ENCODE measurements around the gene NELFE. TPM values are rescaled to one million over a fixed set of nuclear protein-coding genes. Genes with fewer than 3 reads are reported as not detected.
"Not testable (repeated sequence)": the region's sequence is repeated elsewhere in the genome, so short reads cannot be mapped to it uniquely, and the experiment has no call there.

Gene NELFE
- total RNA-seq, 4 donors from 2014 or later, result 64.1 to 89.7 (median 70.4) TPM

DNA sequence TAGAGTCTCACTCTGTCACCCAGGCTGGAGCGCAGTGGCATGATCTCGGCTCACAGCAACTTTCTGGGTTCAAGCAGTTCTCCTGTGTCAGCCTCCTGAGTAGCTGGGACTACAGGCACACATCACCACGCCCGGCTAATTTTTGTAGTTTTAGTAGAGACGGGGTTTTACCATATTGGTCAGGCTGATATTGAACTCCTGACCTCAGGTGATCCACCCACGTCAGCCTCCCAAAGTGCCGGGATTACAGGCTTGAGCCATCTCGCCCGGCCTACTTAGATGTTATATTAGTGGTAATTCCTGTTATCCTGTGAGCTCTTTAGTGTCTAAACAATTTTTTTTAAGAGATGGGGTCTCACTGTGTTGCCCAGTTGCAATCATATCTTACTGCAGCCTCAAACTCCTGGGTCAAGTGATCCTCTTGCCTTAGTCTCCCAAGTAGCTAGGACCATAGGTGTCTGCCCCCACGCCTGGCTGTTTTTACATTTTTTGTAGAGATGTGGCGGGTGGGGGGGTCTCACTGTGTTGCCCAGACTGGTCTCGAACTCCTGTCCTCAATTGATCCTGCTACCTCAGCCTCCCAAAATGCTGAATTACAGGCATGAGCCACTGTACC lies 19.2 kb upstream of the NELFE start:
- no peak overlapping the region for H3K27ac ChIP-seq
- 92 to 96% methylated on average over 10 to 12 of the region's 12 CpGs for WGBS, 2 donors (ENCODE audit: low coverage in 1 of 2)

DNA sequence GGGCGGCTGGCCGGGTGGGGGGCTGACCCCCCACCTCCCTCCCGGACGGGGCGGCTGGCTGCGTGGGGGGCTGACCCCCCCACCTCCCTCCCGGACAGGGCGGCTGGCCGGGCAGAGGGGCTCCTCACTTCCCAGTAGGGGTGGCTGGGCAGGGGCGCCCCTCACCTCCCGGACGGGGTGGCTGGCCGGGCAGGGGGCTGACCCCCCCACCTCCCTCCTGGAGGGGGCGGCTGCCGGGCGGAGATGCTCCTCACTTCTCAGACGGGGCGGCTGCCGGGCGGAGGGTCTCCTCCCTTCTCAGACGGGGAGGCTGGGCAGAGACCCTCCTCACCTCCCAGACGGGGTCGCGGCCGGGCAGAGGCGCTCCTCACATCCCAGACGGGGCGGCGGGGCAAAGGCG lies 17.3 kb upstream of the NELFE start:
- H3K27ac ChIP-seq, result not testable (repeated sequence)

More for the DNA sequence above, 19.2 kb upstream of the NELFE start:
- Histone ChIP-seq H3K4me3 (no peak overlapping the region), H3K27me3 (no peaks in the 10 kb centered on the region), H3K36me3 (peaks cover 0 to 25% of the 10 kb centered on the region in 2 donors), H3K4me1 (peaks cover 0 to 39% (median 8%) of the 10 kb centered on the region in 3 donors), H3K9me3 (no peaks in the 10 kb centered on the region)
- no peak for TF ChIP-seq EP300 (IDR thresholded peaks at IDR 0.05)
- TF ChIP-seq POLR2AphosphoS5 (IDR thresholded peaks at IDR 0.05), result no peak
- TF ChIP-seq, protein P1, sequence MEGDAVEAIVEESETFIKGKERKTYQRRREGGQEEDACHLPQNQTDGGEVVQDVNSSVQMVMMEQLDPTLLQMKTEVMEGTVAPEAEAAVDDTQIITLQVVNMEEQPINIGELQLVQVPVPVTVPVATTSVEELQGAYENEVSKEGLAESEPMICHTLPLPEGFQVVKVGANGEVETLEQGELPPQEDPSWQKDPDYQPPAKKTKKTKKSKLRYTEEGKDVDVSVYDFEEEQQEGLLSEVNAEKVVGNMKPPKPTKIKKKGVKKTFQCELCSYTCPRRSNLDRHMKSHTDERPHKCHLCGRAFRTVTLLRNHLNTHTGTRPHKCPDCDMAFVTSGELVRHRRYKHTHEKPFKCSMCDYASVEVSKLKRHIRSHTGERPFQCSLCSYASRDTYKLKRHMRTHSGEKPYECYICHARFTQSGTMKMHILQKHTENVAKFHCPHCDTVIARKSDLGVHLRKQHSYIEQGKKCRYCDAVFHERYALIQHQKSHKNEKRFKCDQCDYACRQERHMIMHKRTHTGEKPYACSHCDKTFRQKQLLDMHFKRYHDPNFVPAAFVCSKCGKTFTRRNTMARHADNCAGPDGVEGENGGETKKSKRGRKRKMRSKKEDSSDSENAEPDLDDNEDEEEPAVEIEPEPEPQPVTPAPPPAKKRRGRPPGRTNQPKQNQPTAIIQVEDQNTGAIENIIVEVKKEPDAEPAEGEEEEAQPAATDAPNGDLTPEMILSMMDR (IDR thresholded peaks at IDR 0.05), result no peak
- TF ChIP-seq POLR2A (IDR thresholded peaks at IDR 0.05), result no peak
- no peak for ATAC-seq

DNA sequence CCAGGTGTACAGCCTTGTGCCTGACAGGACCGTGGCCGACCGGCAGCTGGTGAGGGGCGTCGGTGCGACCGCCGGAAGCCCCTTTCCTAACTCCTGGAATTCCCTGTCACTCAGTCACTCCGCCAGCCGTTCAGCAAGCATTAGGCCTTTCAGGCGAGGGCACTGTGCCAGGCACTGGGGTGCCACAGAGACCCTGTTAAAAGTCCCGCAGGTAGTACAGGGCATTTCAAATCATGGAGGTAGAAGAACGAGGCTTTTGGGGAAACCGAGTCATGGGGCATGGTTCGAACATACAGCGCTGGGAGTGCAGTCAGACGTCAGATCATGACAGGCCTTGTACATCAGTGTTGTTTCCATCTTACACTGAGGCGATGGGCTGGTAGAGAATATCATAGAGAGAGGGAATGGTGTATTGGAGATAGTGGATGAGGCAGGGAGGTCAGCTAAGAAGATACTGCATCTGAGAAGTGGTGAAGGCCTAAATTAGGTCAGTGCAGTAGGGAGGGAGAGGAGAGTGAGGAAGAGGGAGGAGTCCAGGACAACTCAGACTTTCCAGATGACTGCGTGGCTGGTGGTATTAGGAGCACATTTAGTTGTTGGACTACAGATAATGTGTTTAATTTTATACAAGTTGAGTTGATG lies 14.1 kb upstream of the NELFE start:
- H3K27ac ChIP-seq, result peak overlapping the region; percentile 88 to 99 (median 96)
- TF ChIP-seq, protein P1 (IDR thresholded peaks at IDR 0.05), result no peak
- TF ChIP-seq EP300 (IDR thresholded peaks at IDR 0.05) (no peak), POLR2A (IDR thresholded peaks at IDR 0.05) (no peak), POLR2AphosphoS5 (IDR thresholded peaks at IDR 0.05) (no peak)
- no peaks in the 10 kb centered on the region for H3K27me3 ChIP-seq
- 8 to 11% methylated on average over 7 to 8 of the region's 19 CpGs for WGBS, 2 donors (ENCODE audit: low coverage in 1 of 2)
- peak overlapping the region; percentile 67 to 71 for H3K4me3 ChIP-seq
- no peak for ATAC-seq
- H3K4me1 ChIP-seq, result peaks cover 0 to 53% (median 20%) of the 10 kb centered on the region in 3 donors
- H3K9me3 ChIP-seq, result no peaks in the 10 kb centered on the region
- H3K36me3 ChIP-seq, result peaks cover 0 to 39% of the 10 kb centered on the region in 2 donors

More for the DNA sequence above, 17.3 kb upstream of the NELFE start:
- H3K9me3 ChIP-seq, H3K27me3 ChIP-seq, H3K4me3 ChIP-seq, ATAC-seq: not testable (repeated sequence)
- Histone ChIP-seq H3K4me1 (peaks cover 0 to 51% (median 13%) of the 10 kb centered on the region in 3 donors), H3K36me3 (peaks cover 0 to 25% of the 10 kb centered on the region in 2 donors)
- WGBS, 2 donors (ENCODE audit: low coverage in 1 of 2), result no CpG with 5 or more reads among the region's 30 CpGs

DNA sequence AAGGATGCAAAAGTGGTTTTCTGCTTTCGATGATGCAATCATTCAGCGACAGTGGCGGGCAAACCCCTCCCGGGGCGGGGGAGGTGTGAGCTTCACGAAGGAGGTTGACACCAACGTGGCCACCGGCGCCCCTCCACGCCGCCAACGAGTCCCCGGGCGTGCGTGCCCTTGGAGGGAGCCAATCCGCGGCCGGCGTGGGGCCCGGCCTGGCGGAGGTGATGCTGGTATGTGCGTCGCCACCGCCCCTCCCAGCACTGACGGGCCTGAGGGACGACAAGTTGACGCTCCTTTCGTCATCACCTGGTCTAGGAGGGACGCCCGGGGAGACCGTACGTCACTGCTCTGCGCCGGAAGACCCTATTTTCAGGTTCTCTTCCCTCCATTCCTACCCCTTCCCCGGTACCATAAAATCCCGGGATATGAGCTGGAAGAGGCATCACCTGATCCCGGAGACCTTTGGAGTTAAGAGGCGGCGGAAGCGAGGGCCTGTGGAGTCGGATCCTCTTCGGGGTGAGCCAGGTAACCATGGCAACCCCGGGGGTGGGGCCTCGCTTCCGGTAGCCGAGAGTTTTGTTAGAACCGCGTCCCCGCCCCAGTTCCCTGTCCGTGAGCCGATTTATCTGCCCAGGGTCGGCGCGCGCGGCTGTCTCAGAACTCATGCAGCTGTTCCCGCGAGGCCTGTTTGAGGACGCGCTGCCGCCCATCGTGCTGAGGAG lies 13.4 kb upstream of the NELFE start, which contains the start of gene DXO:
DXO (minus strand) TSS at position 146 of the 716 bp plus-strand sequence. CDS start 463 bp downstream, outside the sequence.
- H3K36me3 ChIP-seq, result peaks cover 0 to 45% of the 10 kb centered on the region in 2 donors
- H3K9me3 ChIP-seq, result no peaks in the 10 kb centered on the region
- peak; percentile 96 for ATAC-seq
- 0% methylated on average over 6 to 14 of the region's 62 CpGs for WGBS, 2 donors (ENCODE audit: low coverage in 1 of 2)
- peaks cover 0 to 49% (median 20%) of the 10 kb centered on the region in 3 donors for H3K4me1 ChIP-seq
- H3K27me3 ChIP-seq, result no peaks in the 10 kb centered on the region
- TF ChIP-seq POLR2A (IDR thresholded peaks at IDR 0.05) (peak; percentile 57 to 60), POLR2AphosphoS5 (IDR thresholded peaks at IDR 0.05) (peak; percentile 84), EP300 (IDR thresholded peaks at IDR 0.05) (no peak)
- TF ChIP-seq, protein P1 (IDR thresholded peaks at IDR 0.05), result no peak
- peak within 1 kb of the TSS; percentile 88 to 99 (median 96) for H3K27ac ChIP-seq
- H3K4me3 ChIP-seq, result peak within 1 kb of the TSS; percentile 67 to 71

DNA sequence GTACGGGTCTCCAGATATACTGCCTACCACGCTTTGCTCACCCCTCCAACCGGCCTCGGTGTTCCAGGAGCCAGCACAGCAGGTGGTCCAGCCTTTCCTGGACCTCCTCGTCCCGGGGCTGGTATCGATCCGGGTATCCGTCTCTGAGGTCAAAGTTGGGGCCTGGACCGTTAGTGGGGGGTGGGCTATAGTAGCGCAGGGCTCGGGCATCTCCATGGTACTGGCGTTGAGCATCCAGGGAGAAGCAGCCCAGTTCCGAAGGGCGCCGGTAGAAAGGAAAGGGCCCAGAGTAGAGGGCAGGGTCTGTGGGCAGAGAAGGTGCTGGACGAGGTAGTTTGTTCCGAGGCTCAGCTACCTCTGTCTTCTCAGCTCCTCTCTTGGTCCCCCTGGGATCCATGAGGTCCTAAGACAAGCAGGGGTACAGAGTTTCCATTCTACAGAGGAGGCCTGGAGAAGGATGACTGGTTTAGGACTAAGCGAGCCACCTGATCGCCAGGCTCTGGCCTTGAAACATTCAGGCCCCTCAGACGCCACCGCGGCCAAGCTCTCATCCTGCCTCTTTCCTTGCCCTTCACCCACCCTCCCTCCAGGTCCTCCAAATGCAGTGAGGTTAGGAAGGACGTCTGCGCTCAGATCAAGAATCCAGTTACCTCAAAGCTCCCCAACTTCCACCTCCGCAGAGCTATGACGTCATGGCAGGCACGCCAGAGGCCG lies 12.7 kb upstream of the NELFE start:
- no peak for TF ChIP-seq POLR2AphosphoS5 (IDR thresholded peaks at IDR 0.05)
- TF ChIP-seq, protein P1 (IDR thresholded peaks at IDR 0.05), result peak in 1 of 4 experiments; percentile 20
- peak; percentile 25 for ATAC-seq
- Histone ChIP-seq H3K27ac (peak overlapping the region; percentile 88 to 99 (median 96)), H3K27me3 (no peaks in the 10 kb centered on the region), H3K36me3 (peaks cover 0 to 52% of the 10 kb centered on the region in 2 donors), H3K4me1 (peaks cover 0 to 49% (median 20%) of the 10 kb centered on the region in 3 donors), H3K9me3 (no peaks in the 10 kb centered on the region), H3K4me3 (peak overlapping the region; percentile 67 to 71)
- 3 to 44% methylated on average over 5 of the region's 29 CpGs for WGBS, 2 donors (ENCODE audit: low coverage in 1 of 2)
